Stimulated activated CD8-positive, alpha-beta memory T cell treated with anti-CD3 and anti-CD28 coated beads, Interleukin-15, amount 100 ng/mL, for 1 hour (primary cell): ENCODE data around the gene SPTBN4.
"Not testable (repeated sequence)": the region's sequence is repeated elsewhere in the genome, so short reads cannot be mapped to it uniquely, and the experiment has no call there.

Source experiments
- DNase-seq: peaks from one replicate; pipeline ENCODE4 v3.0.0-alpha.2; 2020; ENCODE audit warnings: low read depth

Gene SPTBN4

GRCh38 chr19:40621283-40621682 lies 154.5 kb downstream of the SPTBN4 start:
- no peak for DNase-seq

DNA sequence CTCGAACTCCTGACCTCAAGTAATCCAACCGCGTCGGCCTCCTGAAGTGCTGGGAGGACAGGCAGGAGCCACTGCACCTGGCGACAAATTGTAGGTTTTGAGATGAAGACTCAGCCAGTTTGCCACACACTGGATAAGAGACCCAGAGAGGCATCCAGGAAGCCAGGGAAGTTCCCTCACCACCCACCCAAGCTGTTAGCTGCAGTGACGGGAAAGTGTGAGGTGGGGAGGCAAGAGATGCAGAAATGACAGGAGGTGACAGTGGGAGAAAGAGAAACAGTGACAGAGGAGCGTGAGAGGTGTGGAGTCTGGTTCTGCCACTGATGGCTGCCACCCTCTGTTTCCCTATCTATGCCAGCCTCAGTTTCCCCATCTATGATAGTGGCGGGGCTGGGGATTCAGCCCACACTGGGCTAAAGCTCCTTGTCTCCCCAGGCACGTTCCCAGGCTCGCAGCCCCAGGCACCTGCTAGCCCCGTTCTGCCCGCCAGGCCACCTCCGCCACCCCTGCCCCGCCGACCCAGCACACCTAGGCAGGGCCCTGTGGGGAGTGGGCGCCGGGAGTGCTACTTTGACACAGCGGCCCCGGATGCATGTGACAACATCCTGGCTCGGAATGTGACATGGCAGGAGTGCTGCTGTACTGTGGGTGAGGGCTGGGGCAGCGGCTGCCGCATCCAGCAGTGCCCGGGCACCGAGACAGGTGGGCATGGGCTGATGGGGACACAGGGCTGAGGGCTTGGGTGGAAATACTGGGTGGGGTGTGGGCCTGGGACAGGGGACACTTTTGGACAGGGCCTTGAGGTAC lies 155.4 kb downstream of the SPTBN4 start:
- no peak for DNase-seq

DNA sequence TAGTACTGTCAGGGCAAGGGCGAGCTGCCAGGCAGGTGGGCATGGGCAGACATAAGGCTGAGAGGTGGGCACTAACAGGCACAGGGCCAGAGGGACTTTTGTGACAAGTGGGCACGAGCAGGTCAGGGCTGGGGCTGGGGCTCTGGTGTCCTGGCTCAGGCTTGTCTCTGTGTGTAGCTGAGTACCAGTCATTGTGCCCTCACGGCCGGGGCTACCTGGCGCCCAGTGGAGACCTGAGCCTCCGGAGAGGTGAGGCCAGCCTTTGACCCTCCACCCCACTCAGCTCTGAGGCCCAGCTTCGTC lies 155.9 kb downstream of the SPTBN4 start:
- no peak for DNase-seq

DNA sequence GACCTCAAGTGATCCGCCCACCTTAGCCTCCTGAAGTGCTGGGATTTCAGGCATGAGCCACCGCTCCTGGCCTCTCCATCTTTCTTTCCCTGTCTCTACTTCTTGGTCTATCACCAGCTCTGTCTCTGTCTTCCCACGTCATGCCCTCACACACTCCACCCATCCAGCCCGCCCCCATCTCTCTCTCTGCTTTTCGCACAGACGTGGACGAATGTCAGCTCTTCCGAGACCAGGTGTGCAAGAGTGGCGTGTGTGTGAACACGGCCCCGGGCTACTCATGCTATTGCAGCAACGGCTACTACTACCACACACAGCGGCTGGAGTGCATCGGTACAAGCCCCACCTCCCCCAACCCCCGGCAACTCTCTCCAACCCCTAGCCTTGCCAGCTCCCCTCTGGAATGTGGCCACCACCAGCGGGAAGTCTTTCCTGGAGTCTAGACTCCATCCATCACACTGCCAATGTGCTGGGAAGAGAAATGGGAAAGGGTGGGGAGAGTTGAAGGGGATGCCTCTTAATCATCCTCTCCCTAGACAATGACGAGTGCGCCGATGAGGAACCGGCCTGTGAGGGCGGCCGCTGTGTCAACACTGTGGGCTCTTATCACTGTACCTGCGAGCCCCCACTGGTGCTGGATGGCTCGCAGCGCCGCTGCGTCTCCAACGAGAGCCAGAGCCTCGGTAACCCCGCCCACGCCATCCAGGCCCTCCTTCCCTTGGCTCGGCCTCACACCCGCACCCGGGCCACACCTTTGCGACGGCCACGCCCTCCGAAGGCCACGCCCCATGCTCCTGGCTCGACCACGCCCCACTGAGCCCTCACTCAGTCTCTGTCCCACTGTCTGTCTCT lies 156.8 kb downstream of the SPTBN4 start:
- no peak for DNase-seq

DNA sequence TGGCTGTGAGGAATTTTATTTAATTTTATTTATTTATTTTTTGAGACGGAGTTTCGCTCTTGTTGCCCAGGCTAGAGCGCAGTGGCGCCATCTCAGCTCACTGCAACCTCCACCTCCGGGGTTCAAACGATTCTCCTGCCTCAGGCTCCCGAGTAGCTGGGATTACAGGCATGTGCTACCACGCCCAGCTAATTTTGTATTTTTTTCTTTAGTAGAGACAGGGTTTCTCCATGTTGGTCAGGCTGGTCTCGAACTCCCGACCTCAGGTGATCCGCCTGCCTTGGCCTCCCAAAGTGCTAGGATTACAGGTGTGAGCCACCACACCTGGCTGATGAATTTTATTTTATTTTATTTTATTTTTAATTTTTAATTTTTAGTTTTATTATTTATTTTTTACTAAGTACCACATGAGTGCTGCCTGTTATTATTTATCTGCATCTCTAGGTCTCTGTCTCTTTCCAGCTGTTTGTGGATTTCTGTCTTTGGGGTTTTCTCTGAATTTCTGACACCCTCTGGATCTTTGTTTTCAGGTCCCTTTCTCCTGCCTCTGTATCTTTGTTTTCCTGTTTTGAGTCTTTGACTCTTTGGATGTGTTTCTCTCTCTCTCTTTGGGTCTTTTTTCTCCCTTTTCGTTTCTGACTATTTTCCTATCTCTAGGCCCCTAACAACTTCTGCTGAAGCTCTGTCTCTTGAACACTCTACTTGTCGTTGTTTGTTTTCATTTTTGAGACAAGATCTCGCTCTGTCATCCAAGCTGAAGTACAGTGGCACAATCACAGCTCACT lies 157.8 kb downstream of the SPTBN4 start:
- not testable (repeated sequence) for DNase-seq

DNA sequence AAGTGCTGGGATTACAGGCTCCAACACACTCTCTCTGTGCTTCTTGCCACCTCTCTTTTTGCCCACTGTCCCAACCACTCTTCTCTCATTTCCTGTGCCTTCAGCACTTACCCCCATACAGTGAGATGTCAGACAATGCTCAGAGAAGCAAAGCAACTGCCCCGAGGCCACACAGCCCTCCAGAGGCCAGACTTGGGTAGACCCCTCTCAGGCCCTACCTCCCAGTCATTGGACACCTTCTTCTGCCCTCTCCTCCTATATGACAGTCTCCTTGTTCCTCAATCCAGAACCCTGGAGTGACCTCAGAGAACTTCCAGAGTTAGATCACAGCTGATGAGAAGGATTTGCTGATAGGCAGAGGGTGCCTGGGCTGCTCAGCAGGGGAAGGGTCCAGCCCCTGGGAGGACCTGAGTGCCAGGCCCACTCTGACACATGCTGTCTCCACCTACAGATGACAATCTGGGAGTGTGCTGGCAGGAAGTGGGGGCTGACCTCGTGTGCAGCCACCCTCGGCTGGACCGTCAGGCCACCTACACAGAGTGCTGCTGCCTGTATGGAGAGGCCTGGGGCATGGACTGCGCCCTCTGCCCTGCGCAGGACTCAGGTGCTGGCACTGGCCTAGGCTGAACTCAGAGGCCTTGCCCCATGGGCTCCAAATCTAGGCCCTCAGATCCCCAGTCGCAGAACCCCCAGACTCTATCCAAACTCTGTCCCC lies 158.8 kb downstream of the SPTBN4 start:
- DNase-seq: no peak
